B cell (primary cell): ENCODE data around the gene CCDC134. TPM values are rescaled to one million over a fixed set of nuclear protein-coding genes. Genes with fewer than 3 reads are reported as not detected.
A peak's percentile ranks its signal among the peaks of the same experiment; 100 is the strongest.
"Not testable (repeated sequence)": the region's sequence is repeated elsewhere in the genome, so short reads cannot be mapped to it uniquely, and the experiment has no call there.

ENCODE experiments used
- ATAC-seq: fragments of 200-7000 bp; cut with Tn5 transposase; one replicate; pipeline ENCODE4 v1.10.0; 2021; ENCODE audit warnings: low read depth, mild to moderate bottlenecking, moderate number of reproducible peaks, moderate library complexity
- CTCF ChIA-PET: fragments of 350-600 bp; sonication (Branson Sonifier 250); formaldehyde crosslinking; loops from one replicate; lab custom pipeline; 2021; ENCODE audit warnings: antibody characterized with exemption, inconsistent platforms; lab: Charles Lee
- POLR2A ChIA-PET: fragments of 350-600 bp; sonication (Branson Sonifier 250); formaldehyde crosslinking; loops from one replicate; lab custom pipeline; 2021; ENCODE audit warnings: antibody characterized with exemption; lab: Charles Lee
- DNase-seq: peaks from one replicate; pipeline ENCODE4 v3.0.0; 2013
- H2AFZ ChIP-seq: 2 replicates; pipeline ENCODE4 v1.6.1; 2012; ENCODE audit warnings: mild to moderate bottlenecking, low read depth, low read length; ENCODE audit not compliant: insufficient read depth, poor library complexity, severe bottlenecking
- H3K27ac ChIP-seq, 2 donors: 1 replicate in 1 of 2; 2 replicates in 1 of 2; pipeline ENCODE4 v1.5.1; 2012 to 2013; ENCODE audit warnings: low read length in 2 of 2, mild to moderate bottlenecking in 2 of 2, moderate library complexity in 1 of 2
- H3K27me3 ChIP-seq, 4 experiments: fragments of 200-600 bp in 1 of 4; sonication (generic) in 1 of 4; replicated peaks in 1 of 4; 1 replicate in 2 of 4; 2 replicates in 2 of 4; pipeline versions ENCODE4 v1.6.1 to v1.7.0; 2013 to 2016; ENCODE audit warnings: low read length in 3 of 4, mild to moderate bottlenecking in 2 of 4, mixed read lengths in 1 of 4, moderate library complexity in 1 of 4; ENCODE audit not compliant: insufficient read depth in 4 of 4, control insufficient read depth in 3 of 4; ENCODE audit errors: control extremely low read depth in 1 of 4
- H3K36me3 ChIP-seq, 2 experiments: replicated peaks in 1 of 2; 1 replicate in 1 of 2; 2 replicates in 1 of 2; pipeline versions ENCODE4 v1.6.1 to v1.7.1; 2013; ENCODE audit warnings: low read length in 1 of 2; ENCODE audit not compliant: insufficient read depth in 2 of 2, control insufficient read depth in 1 of 2; ENCODE audit errors: control extremely low read depth in 1 of 2, extremely low read depth in 1 of 2
- H3K4me1 ChIP-seq, 2 donors: fragments of 200-600 bp in 1 of 2; sonication (generic) in 1 of 2; 1 replicate in 1 of 2; 2 replicates in 1 of 2; pipeline versions ENCODE4 v1.5.1 to v1.6.1; 2013 to 2017; ENCODE audit warnings: low read length in 2 of 2; ENCODE audit not compliant: control insufficient read depth in 2 of 2, insufficient read depth in 2 of 2
- H3K4me2 ChIP-seq: replicated peaks from 2 replicates; pipeline ENCODE3; 2012; ENCODE audit warnings: mild to moderate bottlenecking, low read depth, low read length; ENCODE audit not compliant: poor library complexity, severe bottlenecking
- H3K4me3 ChIP-seq, 5 experiments: fragments of 200-600 bp in 1 of 5; sonication (generic) in 1 of 5; 1 replicate in 3 of 5; 2 replicates in 2 of 5; pipeline versions ENCODE4 v1.5.1 to v1.7.0; 2011 to 2016; ENCODE audit warnings: low read length in 4 of 5, mild to moderate bottlenecking in 4 of 5, low read depth in 2 of 5, control low read depth in 1 of 5, moderate library complexity in 1 of 5; ENCODE audit not compliant: insufficient read depth in 1 of 5; ENCODE audit errors: control extremely low read depth in 1 of 5, extremely low read depth in 1 of 5
- H3K79me2 ChIP-seq: fragments of 200-600 bp; sonication (generic); one replicate; pipeline ENCODE4 v1.6.0; 2016; ENCODE audit warnings: low read length; ENCODE audit not compliant: control insufficient read depth, insufficient read depth
- H3K9ac ChIP-seq: fragments of 200-600 bp; sonication (generic); 2 replicates; pipeline ENCODE4 v1.6.1; 2017; ENCODE audit warnings: mild to moderate bottlenecking, low read length, moderate library complexity
- H3K9me3 ChIP-seq, 3 donors: one replicate each; pipeline versions ENCODE4 v1.6.1 to v1.7.1; 2013; ENCODE audit warnings: low read length in 2 of 3; ENCODE audit not compliant: control insufficient read depth in 2 of 3, insufficient read depth in 1 of 3; ENCODE audit errors: control extremely low read depth in 1 of 3
- H4K20me1 ChIP-seq: 2 replicates; pipeline ENCODE4 v1.6.0; 2012; ENCODE audit warnings: mild to moderate bottlenecking, low read length; ENCODE audit not compliant: insufficient read depth, control insufficient read depth, poor library complexity, severe bottlenecking
- H3K27ac Mint-ChIP-seq: one replicate; pipeline ENCODE4 v1.8.0; 2021; ENCODE audit warnings: mixed read lengths
- H3K27me3 Mint-ChIP-seq: one replicate; pipeline ENCODE4 v1.8.0; 2021; ENCODE audit warnings: mixed read lengths
- H3K4me1 Mint-ChIP-seq: one replicate; pipeline ENCODE4 v1.8.0; 2021; ENCODE audit warnings: mixed read lengths
- H3K4me3 Mint-ChIP-seq: one replicate; pipeline ENCODE4 v1.8.0; 2021; ENCODE audit warnings: mixed read lengths
- H3K9me3 Mint-ChIP-seq: one replicate; pipeline ENCODE4 v1.8.0; 2022; ENCODE audit warnings: mixed read lengths; ENCODE audit not compliant: insufficient read depth
- EZH2 ChIP-seq: IDR thresholded peaks from 2 replicates; pipeline ENCODE4 v1.6.1; 2012; ENCODE audit warnings: borderline replicate concordance, low read depth, mild to moderate bottlenecking, moderate library complexity, low read length; ENCODE audit not compliant: insufficient read depth, poor library complexity, severe bottlenecking
- WGBS: methylation state at CpG from one replicate; pipeline ENCODE4 v1.1.5; 2013; ENCODE audit warnings: missing lambda C conversion rate; ENCODE audit not compliant: insufficient coverage; 5-methylcytosine and 5-hydroxymethylcytosine counted together
- intact Hi-C: fragments of 100-400 bp; cut with micrococcal nuclease; formaldehyde crosslinking; loops from one replicate; pipeline ENCODE4 v1.10.0; 2022
- polyA plus RNA-seq: library from polyadenylated mRNA; depleted of rRNA; stranded (reverse); fragments of >200 nt; gene quantifications from 2 replicates; pipeline ENCODE4 v1.2.3, GENCODE V29; 2012
- total RNA-seq, 2 donors: library from RNA; stranded (reverse); fragments of 120-200 nt in 1 of 2; gene quantifications; 1 replicate in 1 of 2; 2 replicates in 1 of 2; pipeline versions ENCODE4 v1.2.3 to v1.2.4, GENCODE V29; 2013 to 2022
- TF ChIP-seq, protein P1 (sequence below): fragments of 200-600 bp; IDR thresholded peaks from one replicate; pipeline ENCODE4 v1.8.0; 2022; ENCODE audit warnings: antibody characterized with exemption, mild to moderate bottlenecking

CCDC134 gene
- total and polyA plus RNA-seq, 2 donors (not counting 1 experiment from before 2014, with no cell fraction given), result 4.4 to 18.1 TPM

GRCh38 chr22:41863472-41863871 lies 63.0 kb downstream of the CCDC134 start:
- WGBS, result 100% methylated on average over 1 of the region's 2 CpGs
- peak overlapping the region; percentile 92 to 95 for H3K27ac ChIP-seq
- peak overlapping the region; percentile 72 for H3K4me2 ChIP-seq
- CTCF ChIA-PET, result interaction anchor here (2.1 to 3.1 kb wide), 4 partner anchors 9 to 166 kb away, joined by 6 to 23 read pairs (median 19); partner anchors contain the start of gene SREBF2
- peak overlapping the region; percentile 53 for H3K9ac ChIP-seq
- H3K27me3 Mint-ChIP-seq, result no peaks in the 10 kb centered on the region
- peak overlapping the region; percentile 80 for H3K4me3 Mint-ChIP-seq
- POLR2A ChIA-PET, result interaction anchor here (1.2 to 2.6 kb wide), 5 partner anchors 8 to 77 kb away, joined by 7 to 20 read pairs (median 13); partner anchors contain the start of genes CCDC134 and SREBF2
- H3K4me1 Mint-ChIP-seq, result peaks cover 75% of the 10 kb centered on the region
- no peak overlapping the region for H3K4me3 ChIP-seq
- H3K9me3 Mint-ChIP-seq, result no peaks in the 10 kb centered on the region
- peaks cover 65 to 79% of the 10 kb centered on the region in 2 donors for H3K4me1 ChIP-seq
- ATAC-seq (no peak), DNase-seq (no peak)
- no peak overlapping the region for H2AFZ ChIP-seq
- intact Hi-C loops, result loop anchor here (1.0 to 2.0 kb wide), 4 partner anchors 25 to 117 kb away; partner anchors contain the start of gene SREBF2
- peaks cover 20% of the 10 kb centered on the region for H4K20me1 ChIP-seq
- H3K79me2 ChIP-seq, result peaks cover 75% of the 10 kb centered on the region
- TF ChIP-seq, protein P1, sequence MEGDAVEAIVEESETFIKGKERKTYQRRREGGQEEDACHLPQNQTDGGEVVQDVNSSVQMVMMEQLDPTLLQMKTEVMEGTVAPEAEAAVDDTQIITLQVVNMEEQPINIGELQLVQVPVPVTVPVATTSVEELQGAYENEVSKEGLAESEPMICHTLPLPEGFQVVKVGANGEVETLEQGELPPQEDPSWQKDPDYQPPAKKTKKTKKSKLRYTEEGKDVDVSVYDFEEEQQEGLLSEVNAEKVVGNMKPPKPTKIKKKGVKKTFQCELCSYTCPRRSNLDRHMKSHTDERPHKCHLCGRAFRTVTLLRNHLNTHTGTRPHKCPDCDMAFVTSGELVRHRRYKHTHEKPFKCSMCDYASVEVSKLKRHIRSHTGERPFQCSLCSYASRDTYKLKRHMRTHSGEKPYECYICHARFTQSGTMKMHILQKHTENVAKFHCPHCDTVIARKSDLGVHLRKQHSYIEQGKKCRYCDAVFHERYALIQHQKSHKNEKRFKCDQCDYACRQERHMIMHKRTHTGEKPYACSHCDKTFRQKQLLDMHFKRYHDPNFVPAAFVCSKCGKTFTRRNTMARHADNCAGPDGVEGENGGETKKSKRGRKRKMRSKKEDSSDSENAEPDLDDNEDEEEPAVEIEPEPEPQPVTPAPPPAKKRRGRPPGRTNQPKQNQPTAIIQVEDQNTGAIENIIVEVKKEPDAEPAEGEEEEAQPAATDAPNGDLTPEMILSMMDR, result no peak
- no peak for TF ChIP-seq EZH2
- no peaks in the 10 kb centered on the region for H3K27me3 ChIP-seq
- H3K36me3 ChIP-seq, result peaks cover 4 to 19% of the 10 kb centered on the region in 2 experiments
- peak overlapping the region; percentile 95 for H3K27ac Mint-ChIP-seq
- no peaks in the 10 kb centered on the region for H3K9me3 ChIP-seq

- Mint-ChIP-seq H3K27me3 (no peaks in the 10 kb centered on the region), H3K27ac (peak overlapping the region; percentile 37), H3K9me3 (no peaks in the 10 kb centered on the region), H3K4me3 (no peak overlapping the region), H3K4me1 (peaks cover 50% of the 10 kb centered on the region)
- Histone ChIP-seq H3K4me1 (peaks cover 21 to 46% of the 10 kb centered on the region in 2 donors), H4K20me1 (peaks cover 24% of the 10 kb centered on the region), H3K27me3 (no peaks in the 10 kb centered on the region), H3K9ac (no peak overlapping the region), H2AFZ (no peak overlapping the region), H3K79me2 (peaks cover 91% of the 10 kb centered on the region), H3K36me3 (peaks cover 8 to 55% of the 10 kb centered on the region in 2 experiments), H3K4me3 (no peak overlapping the region), H3K27ac (no peak overlapping the region), H3K4me2 (no peak overlapping the region), H3K9me3 (no peaks in the 10 kb centered on the region)
- ATAC-seq, result no peak
- TF ChIP-seq, protein P1, result no peak
- no peak for TF ChIP-seq EZH2
- DNase-seq, result no peak
- ChIA-PET POLR2A (no interaction called here), CTCF (interaction anchor here (0.5 to 1.1 kb wide), 2 partner anchors 72 to 165 kb away, joined by 3 to 5 read pairs; no protein-coding TSS in a partner anchor)
- WGBS, result 95% methylated on average over 10 of the region's 10 CpGs
- intact Hi-C loops, result no loop called here
Measured at GRCh38 chr22:41868556-41868955, 68.1 kb downstream of the CCDC134 start.

DNA sequence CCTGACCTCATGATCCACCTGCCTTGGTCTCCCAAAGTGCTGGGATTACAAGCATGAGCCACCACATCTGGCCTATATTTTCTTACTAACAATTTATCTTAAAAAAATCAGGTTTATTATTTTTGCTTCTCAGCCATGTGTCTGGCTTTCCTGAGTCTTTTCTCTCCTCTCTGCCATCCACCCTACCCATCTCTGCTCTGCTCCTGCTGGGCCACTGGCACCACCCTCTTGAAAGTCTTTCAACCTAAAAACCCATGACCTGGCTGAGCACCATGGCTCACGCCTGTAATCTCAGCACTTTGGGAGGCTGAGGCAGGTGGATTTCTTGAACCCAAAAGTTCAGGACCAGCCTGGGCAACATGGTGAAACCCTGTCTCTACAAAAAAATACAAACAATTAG lies 69.6 kb downstream of the CCDC134 start:
- H3K4me3 ChIP-seq, intact Hi-C loops, H3K27ac Mint-ChIP-seq, H3K27me3 ChIP-seq, H3K4me3 Mint-ChIP-seq, H3K9ac ChIP-seq, H2AFZ ChIP-seq, ATAC-seq, H3K4me2 ChIP-seq, H3K27ac ChIP-seq, H3K9me3 ChIP-seq, H3K9me3 Mint-ChIP-seq, CTCF ChIA-PET, DNase-seq, H3K27me3 Mint-ChIP-seq: not testable (repeated sequence)
- WGBS, result 88% methylated on average over 1 of the region's 1 CpG
- peaks cover 14 to 33% of the 10 kb centered on the region in 2 donors for H3K4me1 ChIP-seq
- peaks cover 8 to 69% of the 10 kb centered on the region in 2 experiments for H3K36me3 ChIP-seq
- H3K4me1 Mint-ChIP-seq, result peaks cover 42% of the 10 kb centered on the region
- peaks cover 84% of the 10 kb centered on the region for H3K79me2 ChIP-seq
- POLR2A ChIA-PET, result interaction anchor here (0.7 kb wide), 1 partner anchor 24 kb away, joined by 3 read pairs; no protein-coding TSS in a partner anchor
- peaks cover 19% of the 10 kb centered on the region for H4K20me1 ChIP-seq
